Activated CD4-positive, alpha-beta memory T cell treated with anti-CD3 and anti-CD28 coated beads, Interleukin-2, amount 10 ng/mL, durations not matched to agents 7 days and 5 days (primary cell): ENCODE data around the gene MEIS1. TPM values are rescaled to one million over a fixed set of nuclear protein-coding genes. Genes with fewer than 3 reads are reported as not detected.

ENCODE experiments used
- CTCF ChIA-PET: fragments of 350-600 bp; sonication (Branson Sonifier 250); formaldehyde crosslinking; loops from one replicate; lab custom pipeline; 2021; ENCODE audit warnings: antibody characterized with exemption, inconsistent platforms; lab: Charles Lee
- POLR2A ChIA-PET: fragments of 350-600 bp; sonication (Branson Sonifier 250); formaldehyde crosslinking; loops from one replicate; lab custom pipeline; 2021; ENCODE audit warnings: antibody characterized with exemption; lab: Charles Lee
- DNase-seq: peaks from one replicate; pipeline ENCODE4 v3.0.0-alpha.2; 2020
- H3K27ac Mint-ChIP-seq: one replicate; pipeline ENCODE4 v1.8.0; 2021; ENCODE audit warnings: mild to moderate bottlenecking, mixed read lengths
- H3K27me3 Mint-ChIP-seq: one replicate; pipeline ENCODE4 v1.8.0; 2021; ENCODE audit warnings: mixed read lengths
- H3K36me3 Mint-ChIP-seq: one replicate; pipeline ENCODE4 v1.8.0; 2021; ENCODE audit warnings: low read depth, mixed read lengths
- H3K4me1 Mint-ChIP-seq: one replicate; pipeline ENCODE4 v1.8.0; 2021; ENCODE audit warnings: mixed read lengths
- H3K4me3 Mint-ChIP-seq: one replicate; pipeline ENCODE4 v1.8.0; 2021; ENCODE audit warnings: mild to moderate bottlenecking, mixed read lengths
- H3K9me3 Mint-ChIP-seq: one replicate; pipeline ENCODE4 v1.8.0; 2021; ENCODE audit warnings: mixed read lengths
- total RNA-seq, 2 experiments: library from RNA; stranded (reverse); gene quantifications; one replicate each; pipeline ENCODE4 v1.2.3, GENCODE V29; 2021

Gene MEIS1
- total RNA-seq, 2 experiments from 2014 or later = not detected

- Mint-ChIP-seq H3K9me3 (no peaks in the 10 kb centered on the region), H3K27me3 (no peaks in the 10 kb centered on the region), H3K4me1 (no peaks in the 10 kb centered on the region), H3K4me3 (no peak overlapping the region), H3K27ac (no peak overlapping the region), H3K36me3 (no peaks in the 10 kb centered on the region)
- ChIA-PET POLR2A (no interaction called here), CTCF (no interaction called here)
- no peak for DNase-seq
Observed at GRCh38 chr2:66538291-66538690, 103.4 kb downstream of the MEIS1 start.

GRCh38 chr2:66539452-66539851, 104.5 kb downstream of the MEIS1 start:
- POLR2A ChIA-PET = no interaction called here
- H3K27ac Mint-ChIP-seq = no peak overlapping the region
- no peak overlapping the region for H3K4me3 Mint-ChIP-seq
- DNase-seq = no peak
- CTCF ChIA-PET = no interaction called here
- H3K4me1 Mint-ChIP-seq = no peaks in the 10 kb centered on the region
- H3K9me3 Mint-ChIP-seq = no peaks in the 10 kb centered on the region
- no peaks in the 10 kb centered on the region for H3K36me3 Mint-ChIP-seq
- H3K27me3 Mint-ChIP-seq = no peaks in the 10 kb centered on the region

GRCh38 chr2:66541646-66542045, 106.7 kb downstream of the MEIS1 start:
- no peaks in the 10 kb centered on the region for H3K36me3 Mint-ChIP-seq
- POLR2A ChIA-PET = no interaction called here
- no peaks in the 10 kb centered on the region for H3K27me3 Mint-ChIP-seq
- H3K9me3 Mint-ChIP-seq = no peaks in the 10 kb centered on the region
- no peak overlapping the region for H3K4me3 Mint-ChIP-seq
- H3K4me1 Mint-ChIP-seq = no peaks in the 10 kb centered on the region
- H3K27ac Mint-ChIP-seq = no peak overlapping the region
- DNase-seq = no peak
- CTCF ChIA-PET = interaction anchor here (0.7 kb wide), 1 partner anchor 169 kb away, joined by 3 read pairs; no protein-coding TSS in a partner anchor

GRCh38 chr2:66543257-66543767, 108.4 kb downstream of the MEIS1 start:
- Mint-ChIP-seq H3K27ac (no peak overlapping the region), H3K9me3 (no peaks in the 10 kb centered on the region), H3K4me1 (no peaks in the 10 kb centered on the region), H3K27me3 (no peaks in the 10 kb centered on the region), H3K36me3 (no peaks in the 10 kb centered on the region), H3K4me3 (no peak overlapping the region)
- no peak for DNase-seq
- ChIA-PET POLR2A (no interaction called here), CTCF (no interaction called here)

GRCh38 chr2:66544258-66544657, 109.3 kb downstream of the MEIS1 start:
- CTCF ChIA-PET = no interaction called here
- H3K27ac Mint-ChIP-seq = no peak overlapping the region

GRCh38 chr2:66545258-66545657, 110.3 kb downstream of the MEIS1 start:
- Mint-ChIP-seq H3K4me3 (no peak overlapping the region), H3K27me3 (no peaks in the 10 kb centered on the region), H3K27ac (no peak overlapping the region), H3K9me3 (no peaks in the 10 kb centered on the region), H3K36me3 (no peaks in the 10 kb centered on the region), H3K4me1 (no peaks in the 10 kb centered on the region)
- DNase-seq = no peak
- CTCF ChIA-PET = no interaction called here
- POLR2A ChIA-PET = no interaction called here

More at GRCh38 chr2:66544258-66544657, 109.3 kb downstream of the MEIS1 start:
- Mint-ChIP-seq H3K27me3 (no peaks in the 10 kb centered on the region), H3K4me3 (no peak overlapping the region), H3K4me1 (no peaks in the 10 kb centered on the region), H3K36me3 (no peaks in the 10 kb centered on the region), H3K9me3 (no peaks in the 10 kb centered on the region)
- DNase-seq = no peak
- POLR2A ChIA-PET = no interaction called here

GRCh38 chr2:66547118-66547517, 112.2 kb downstream of the MEIS1 start:
- POLR2A ChIA-PET = no interaction called here
- Mint-ChIP-seq H3K9me3 (no peaks in the 10 kb centered on the region), H3K27me3 (no peaks in the 10 kb centered on the region), H3K4me3 (no peak overlapping the region), H3K36me3 (no peaks in the 10 kb centered on the region), H3K27ac (no peak overlapping the region), H3K4me1 (no peaks in the 10 kb centered on the region)
- no peak for DNase-seq
- CTCF ChIA-PET = no interaction called here

GRCh38 chr2:66547887-66548286, 113.0 kb downstream of the MEIS1 start:
- CTCF ChIA-PET = no interaction called here

GRCh38 chr2:66548422-66548821, 113.5 kb downstream of the MEIS1 start:
- Mint-ChIP-seq H3K27ac (no peak overlapping the region), H3K36me3 (no peaks in the 10 kb centered on the region), H3K27me3 (no peaks in the 10 kb centered on the region), H3K4me3 (no peak overlapping the region), H3K9me3 (no peaks in the 10 kb centered on the region), H3K4me1 (no peaks in the 10 kb centered on the region)
- CTCF ChIA-PET = no interaction called here
- POLR2A ChIA-PET = no interaction called here
- DNase-seq = no peak

More at GRCh38 chr2:66547887-66548286, 113.0 kb downstream of the MEIS1 start:
- H3K4me3 Mint-ChIP-seq = no peak overlapping the region
- no peaks in the 10 kb centered on the region for H3K9me3 Mint-ChIP-seq
- no peak overlapping the region for H3K27ac Mint-ChIP-seq
- H3K4me1 Mint-ChIP-seq = no peaks in the 10 kb centered on the region
- POLR2A ChIA-PET = no interaction called here
- no peak for DNase-seq
- no peaks in the 10 kb centered on the region for H3K36me3 Mint-ChIP-seq
- H3K27me3 Mint-ChIP-seq = no peaks in the 10 kb centered on the region

- Mint-ChIP-seq H3K27me3 (no peaks in the 10 kb centered on the region), H3K27ac (no peak overlapping the region), H3K9me3 (no peaks in the 10 kb centered on the region), H3K4me1 (no peaks in the 10 kb centered on the region), H3K4me3 (no peak overlapping the region), H3K36me3 (no peaks in the 10 kb centered on the region)
- ChIA-PET CTCF (interaction anchor here (0.6 kb wide), 1 partner anchor 330 kb away, joined by 3 read pairs; no protein-coding TSS in a partner anchor), POLR2A (no interaction called here)
- DNase-seq = no peak
Observed at GRCh38 chr2:66550826-66551225, 115.9 kb downstream of the MEIS1 start.

- H3K4me3 Mint-ChIP-seq = no peak overlapping the region
- ChIA-PET POLR2A (no interaction called here), CTCF (no interaction called here)
- H3K4me1 Mint-ChIP-seq = no peaks in the 10 kb centered on the region
- no peaks in the 10 kb centered on the region for H3K36me3 Mint-ChIP-seq
- DNase-seq = no peak
- no peak overlapping the region for H3K27ac Mint-ChIP-seq
- no peaks in the 10 kb centered on the region for H3K9me3 Mint-ChIP-seq
- H3K27me3 Mint-ChIP-seq = no peaks in the 10 kb centered on the region
Observed at GRCh38 chr2:66553370-66553769, 118.4 kb downstream of the MEIS1 start.

GRCh38 chr2:66555091-66555490, 120.2 kb downstream of the MEIS1 start:
- Mint-ChIP-seq H3K9me3 (no peaks in the 10 kb centered on the region), H3K4me1 (no peaks in the 10 kb centered on the region), H3K4me3 (no peak overlapping the region), H3K27me3 (no peaks in the 10 kb centered on the region), H3K27ac (no peak overlapping the region), H3K36me3 (no peaks in the 10 kb centered on the region)
- ChIA-PET CTCF (no interaction called here), POLR2A (no interaction called here)
- no peak for DNase-seq

- Mint-ChIP-seq H3K4me1 (no peaks in the 10 kb centered on the region), H3K36me3 (no peaks in the 10 kb centered on the region), H3K9me3 (no peaks in the 10 kb centered on the region), H3K27ac (no peak overlapping the region), H3K4me3 (no peak overlapping the region), H3K27me3 (no peaks in the 10 kb centered on the region)
- CTCF ChIA-PET = no interaction called here
- no peak for DNase-seq
- POLR2A ChIA-PET = no interaction called here
Observed at GRCh38 chr2:66555501-66556324, 120.8 kb downstream of the MEIS1 start.

- DNase-seq = no peak
- Mint-ChIP-seq H3K27me3 (peaks cover 3% of the 10 kb centered on the region), H3K4me1 (no peaks in the 10 kb centered on the region), H3K4me3 (no peak overlapping the region), H3K36me3 (no peaks in the 10 kb centered on the region), H3K27ac (no peak overlapping the region), H3K9me3 (no peaks in the 10 kb centered on the region)
- POLR2A ChIA-PET = no interaction called here
- CTCF ChIA-PET = no interaction called here
Observed at GRCh38 chr2:66559672-66560071, 124.7 kb downstream of the MEIS1 start.
